ENCODE results near the gene NEK7. TPM values are rescaled to one million over a fixed set of nuclear protein-coding genes. Genes with fewer than 3 reads are reported as not detected.

NEK7 gene
- 376 and 377 TPM in 2 replicates for total RNA-seq

GRCh38 chr1:198156745-198157240 is at the start of gene NEK7:
Gene NEK7, plus strand, starts transcription at chr1:198156998. Its CDS starts 75,583 bp downstream, at chr1:198232581.
- no peak for TF ChIP-seq CTCF (IDR thresholded peaks at IDR 0.05; ENCODE audit: extremely low read depth, low read depth, low read length)
- Histone ChIP-seq H2AFZ (ENCODE audit: low read length) (peak within 1 kb of the TSS; percentile 77), H3K4me2 (ENCODE audit: insufficient read depth, low read length) (peak within 1 kb of the TSS; percentile 88), H3K27ac (ENCODE audit: low read depth, low read length) (peak within 1 kb of the TSS; percentile 82), H3K9me3 (ENCODE audit: low read depth, low read length) (no peaks in the 10 kb centered on the region), H3K36me3 (ENCODE audit: insufficient read depth, low read length) (no peaks in the 10 kb centered on the region), H3K4me3 (ENCODE audit: insufficient read depth, low read length) (peak within 1 kb of the TSS; percentile 91), H3K79me2 (ENCODE audit: insufficient read depth, low read length) (peaks cover 56% of the 10 kb centered on the region), H3K27me3 (ENCODE audit: insufficient read depth, low read length) (no peaks in the 10 kb centered on the region), H4K20me1 (ENCODE audit: insufficient read depth, low read length) (peaks cover 29% of the 10 kb centered on the region), H3K4me1 (ENCODE audit: insufficient read depth, low read length) (peaks cover 57% of the 10 kb centered on the region)
- peak; percentile 93 for DNase-seq (ENCODE audit: insufficient read length, low spot score, missing footprints)

GRCh38 chr1:198107091-198107501 is 49.7 kb upstream of the NEK7 start:
- no peak overlapping the region for H3K4me2 ChIP-seq (ENCODE audit: insufficient read depth, low read length)
- H3K9me3 ChIP-seq (ENCODE audit: low read depth, low read length): no peaks in the 10 kb centered on the region
- DNase-seq (ENCODE audit: insufficient read length, low spot score, missing footprints): no peak
- H4K20me1 ChIP-seq (ENCODE audit: insufficient read depth, low read length): no peaks in the 10 kb centered on the region
- no peak overlapping the region for H2AFZ ChIP-seq (ENCODE audit: low read length)
- H3K27ac ChIP-seq (ENCODE audit: low read depth, low read length): peak overlapping the region; percentile 14
- no peaks in the 10 kb centered on the region for H3K79me2 ChIP-seq (ENCODE audit: insufficient read depth, low read length)
- H3K4me1 ChIP-seq (ENCODE audit: insufficient read depth, low read length): peaks cover 36% of the 10 kb centered on the region
- no peaks in the 10 kb centered on the region for H3K27me3 ChIP-seq (ENCODE audit: insufficient read depth, low read length)
- no peak for TF ChIP-seq CTCF (IDR thresholded peaks at IDR 0.05; ENCODE audit: extremely low read depth, low read depth, low read length)
- H3K4me3 ChIP-seq (ENCODE audit: insufficient read depth, low read length): no peak overlapping the region
- no peaks in the 10 kb centered on the region for H3K36me3 ChIP-seq (ENCODE audit: insufficient read depth, low read length)

GRCh38 chr1:198108636-198109370 is 48.0 kb upstream of the NEK7 start:
- Histone ChIP-seq H3K4me3 (ENCODE audit: insufficient read depth, low read length) (no peak overlapping the region), H3K9me3 (ENCODE audit: low read depth, low read length) (no peaks in the 10 kb centered on the region), H3K79me2 (ENCODE audit: insufficient read depth, low read length) (no peaks in the 10 kb centered on the region), H3K27me3 (ENCODE audit: insufficient read depth, low read length) (no peaks in the 10 kb centered on the region), H4K20me1 (ENCODE audit: insufficient read depth, low read length) (no peaks in the 10 kb centered on the region), H3K27ac (ENCODE audit: low read depth, low read length) (no peak overlapping the region), H2AFZ (ENCODE audit: low read length) (no peak overlapping the region), H3K4me2 (ENCODE audit: insufficient read depth, low read length) (no peak overlapping the region), H3K4me1 (ENCODE audit: insufficient read depth, low read length) (peaks cover 36% of the 10 kb centered on the region), H3K36me3 (ENCODE audit: insufficient read depth, low read length) (no peaks in the 10 kb centered on the region)
- TF ChIP-seq CTCF (IDR thresholded peaks at IDR 0.05; ENCODE audit: extremely low read depth, low read depth, low read length): no peak
- no peak for DNase-seq (ENCODE audit: insufficient read length, low spot score, missing footprints)

GRCh38 chr1:198109371-198109715 is 47.5 kb upstream of the NEK7 start:
- H2AFZ ChIP-seq (ENCODE audit: low read length): no peak overlapping the region
- no peaks in the 10 kb centered on the region for H3K9me3 ChIP-seq (ENCODE audit: low read depth, low read length)
- H3K27me3 ChIP-seq (ENCODE audit: insufficient read depth, low read length): no peaks in the 10 kb centered on the region
- no peak overlapping the region for H3K4me3 ChIP-seq (ENCODE audit: insufficient read depth, low read length)
- no peaks in the 10 kb centered on the region for H4K20me1 ChIP-seq (ENCODE audit: insufficient read depth, low read length)
- DNase-seq (ENCODE audit: insufficient read length, low spot score, missing footprints): no peak
- no peak overlapping the region for H3K27ac ChIP-seq (ENCODE audit: low read depth, low read length)
- no peak for TF ChIP-seq CTCF (IDR thresholded peaks at IDR 0.05; ENCODE audit: extremely low read depth, low read depth, low read length)
- no peaks in the 10 kb centered on the region for H3K36me3 ChIP-seq (ENCODE audit: insufficient read depth, low read length)
- H3K79me2 ChIP-seq (ENCODE audit: insufficient read depth, low read length): no peaks in the 10 kb centered on the region
- H3K4me2 ChIP-seq (ENCODE audit: insufficient read depth, low read length): no peak overlapping the region
- peaks cover 40% of the 10 kb centered on the region for H3K4me1 ChIP-seq (ENCODE audit: insufficient read depth, low read length)
